ENCODE results near the gene PLAGL1. TPM values are rescaled to one million over a fixed set of nuclear protein-coding genes. Genes with fewer than 3 reads are reported as not detected.

The PLAGL1 gene
- total RNA-seq, 1 experiment from 2014 or later: 24.3 TPM

DNA sequence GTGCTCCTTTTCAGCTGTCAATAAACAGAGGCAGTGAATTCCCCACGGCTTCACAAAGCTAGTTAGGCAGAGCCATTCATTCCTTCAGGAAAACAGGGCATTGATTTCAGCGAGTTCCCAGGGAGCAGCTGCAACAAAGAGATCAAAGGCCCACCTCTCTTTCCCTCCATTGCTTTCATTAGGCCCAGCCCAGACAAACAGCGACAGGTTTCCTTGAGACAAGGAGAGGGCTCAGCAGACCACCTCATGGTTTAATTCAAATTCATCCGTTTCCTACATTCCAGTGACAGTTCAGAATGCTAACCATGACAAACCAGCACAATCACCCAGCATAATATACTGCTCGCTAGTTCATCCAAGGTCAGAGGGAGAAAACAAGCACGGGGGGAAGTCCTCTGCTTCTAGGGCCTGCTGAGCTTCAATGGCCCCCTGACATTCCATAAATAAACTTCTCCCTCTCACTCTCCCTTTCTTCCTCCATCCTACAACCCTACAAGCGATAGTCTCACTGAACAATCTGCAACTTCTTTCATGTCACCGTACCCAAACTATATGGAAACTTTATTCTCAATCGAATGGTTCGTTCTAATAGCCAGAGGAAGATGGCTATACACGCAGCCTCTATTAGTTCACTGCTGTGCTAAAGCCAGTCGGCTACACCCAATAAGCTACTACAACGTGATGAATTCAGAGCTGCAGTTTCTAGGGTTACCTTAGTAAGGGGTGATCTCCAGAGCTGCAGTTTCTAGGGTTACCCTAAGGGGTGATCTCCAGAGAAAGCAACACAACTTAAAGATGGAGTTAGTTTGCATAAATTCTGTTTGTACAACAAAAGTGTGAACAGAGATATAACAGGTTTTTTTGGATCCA is 34.7 kb downstream of the PLAGL1 start:
- Histone ChIP-seq H3K36me3 (ENCODE audit: control insufficient read depth, insufficient read depth, low read length) (no peaks in the 10 kb centered on the region), H3K27ac (ENCODE audit: low read length) (no peak overlapping the region), H3K27me3 (ENCODE audit: control insufficient read depth, insufficient read depth, low read length) (no peaks in the 10 kb centered on the region; the same call in 1 of the 2 replicates), H3K4me3 (ENCODE audit: low read depth in 2 of 2, low read length in 2 of 2) (no peak overlapping the region), H3K9me3 (ENCODE audit: control insufficient read depth, insufficient read depth, low read depth, low read length) (no peaks in the 10 kb centered on the region), H3K4me1 (ENCODE audit: control insufficient read depth, insufficient read depth, low read length) (no peaks in the 10 kb centered on the region; the same call in 1 of the 2 replicates)
- in situ Hi-C loops (cut with HindIII; ENCODE audit: low pct_unique_long_range_greater_than_20kb, low sequenced_read_pairs): no loop called here
- CTCF ChIA-PET: no interaction called here
- ATAC-seq (no peak), DNase-seq (ENCODE audit: low read depth, low spot score) (no peak)
- intact Hi-C loops (cut with micrococcal nuclease; ENCODE audit: unreplicated experiment): no loop called here
- BruUV-seq (replicated peaks): no TSS peak
- TF ChIP-seq, protein P1, sequence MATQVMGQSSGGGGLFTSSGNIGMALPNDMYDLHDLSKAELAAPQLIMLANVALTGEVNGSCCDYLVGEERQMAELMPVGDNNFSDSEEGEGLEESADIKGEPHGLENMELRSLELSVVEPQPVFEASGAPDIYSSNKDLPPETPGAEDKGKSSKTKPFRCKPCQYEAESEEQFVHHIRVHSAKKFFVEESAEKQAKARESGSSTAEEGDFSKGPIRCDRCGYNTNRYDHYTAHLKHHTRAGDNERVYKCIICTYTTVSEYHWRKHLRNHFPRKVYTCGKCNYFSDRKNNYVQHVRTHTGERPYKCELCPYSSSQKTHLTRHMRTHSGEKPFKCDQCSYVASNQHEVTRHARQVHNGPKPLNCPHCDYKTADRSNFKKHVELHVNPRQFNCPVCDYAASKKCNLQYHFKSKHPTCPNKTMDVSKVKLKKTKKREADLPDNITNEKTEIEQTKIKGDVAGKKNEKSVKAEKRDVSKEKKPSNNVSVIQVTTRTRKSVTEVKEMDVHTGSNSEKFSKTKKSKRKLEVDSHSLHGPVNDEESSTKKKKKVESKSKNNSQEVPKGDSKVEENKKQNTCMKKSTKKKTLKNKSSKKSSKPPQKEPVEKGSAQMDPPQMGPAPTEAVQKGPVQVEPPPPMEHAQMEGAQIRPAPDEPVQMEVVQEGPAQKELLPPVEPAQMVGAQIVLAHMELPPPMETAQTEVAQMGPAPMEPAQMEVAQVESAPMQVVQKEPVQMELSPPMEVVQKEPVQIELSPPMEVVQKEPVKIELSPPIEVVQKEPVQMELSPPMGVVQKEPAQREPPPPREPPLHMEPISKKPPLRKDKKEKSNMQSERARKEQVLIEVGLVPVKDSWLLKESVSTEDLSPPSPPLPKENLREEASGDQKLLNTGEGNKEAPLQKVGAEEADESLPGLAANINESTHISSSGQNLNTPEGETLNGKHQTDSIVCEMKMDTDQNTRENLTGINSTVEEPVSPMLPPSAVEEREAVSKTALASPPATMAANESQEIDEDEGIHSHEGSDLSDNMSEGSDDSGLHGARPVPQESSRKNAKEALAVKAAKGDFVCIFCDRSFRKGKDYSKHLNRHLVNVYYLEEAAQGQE (IDR thresholded peaks at IDR 0.05; ENCODE audit: insufficient read depth in 1 of 2, low read depth in 2 of 2, low read length in 1 of 2): no peak
- TF ChIP-seq SIN3A (IDR thresholded peaks at IDR 0.05; ENCODE audit: borderline replicate concordance, insufficient read depth, low read depth, low read length): no peak
- no peak for TF ChIP-seq POLR2AphosphoS5 (IDR thresholded peaks at IDR 0.05; ENCODE audit: low read depth, low read length)
- no peak for TF ChIP-seq TCF7L2 (IDR thresholded peaks at IDR 0.05; ENCODE audit: low read depth, low read length)
- TF ChIP-seq, protein P2, sequence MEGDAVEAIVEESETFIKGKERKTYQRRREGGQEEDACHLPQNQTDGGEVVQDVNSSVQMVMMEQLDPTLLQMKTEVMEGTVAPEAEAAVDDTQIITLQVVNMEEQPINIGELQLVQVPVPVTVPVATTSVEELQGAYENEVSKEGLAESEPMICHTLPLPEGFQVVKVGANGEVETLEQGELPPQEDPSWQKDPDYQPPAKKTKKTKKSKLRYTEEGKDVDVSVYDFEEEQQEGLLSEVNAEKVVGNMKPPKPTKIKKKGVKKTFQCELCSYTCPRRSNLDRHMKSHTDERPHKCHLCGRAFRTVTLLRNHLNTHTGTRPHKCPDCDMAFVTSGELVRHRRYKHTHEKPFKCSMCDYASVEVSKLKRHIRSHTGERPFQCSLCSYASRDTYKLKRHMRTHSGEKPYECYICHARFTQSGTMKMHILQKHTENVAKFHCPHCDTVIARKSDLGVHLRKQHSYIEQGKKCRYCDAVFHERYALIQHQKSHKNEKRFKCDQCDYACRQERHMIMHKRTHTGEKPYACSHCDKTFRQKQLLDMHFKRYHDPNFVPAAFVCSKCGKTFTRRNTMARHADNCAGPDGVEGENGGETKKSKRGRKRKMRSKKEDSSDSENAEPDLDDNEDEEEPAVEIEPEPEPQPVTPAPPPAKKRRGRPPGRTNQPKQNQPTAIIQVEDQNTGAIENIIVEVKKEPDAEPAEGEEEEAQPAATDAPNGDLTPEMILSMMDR (IDR thresholded peaks at IDR 0.05): no peak
- POLR2A ChIA-PET: no interaction called here

DNA sequence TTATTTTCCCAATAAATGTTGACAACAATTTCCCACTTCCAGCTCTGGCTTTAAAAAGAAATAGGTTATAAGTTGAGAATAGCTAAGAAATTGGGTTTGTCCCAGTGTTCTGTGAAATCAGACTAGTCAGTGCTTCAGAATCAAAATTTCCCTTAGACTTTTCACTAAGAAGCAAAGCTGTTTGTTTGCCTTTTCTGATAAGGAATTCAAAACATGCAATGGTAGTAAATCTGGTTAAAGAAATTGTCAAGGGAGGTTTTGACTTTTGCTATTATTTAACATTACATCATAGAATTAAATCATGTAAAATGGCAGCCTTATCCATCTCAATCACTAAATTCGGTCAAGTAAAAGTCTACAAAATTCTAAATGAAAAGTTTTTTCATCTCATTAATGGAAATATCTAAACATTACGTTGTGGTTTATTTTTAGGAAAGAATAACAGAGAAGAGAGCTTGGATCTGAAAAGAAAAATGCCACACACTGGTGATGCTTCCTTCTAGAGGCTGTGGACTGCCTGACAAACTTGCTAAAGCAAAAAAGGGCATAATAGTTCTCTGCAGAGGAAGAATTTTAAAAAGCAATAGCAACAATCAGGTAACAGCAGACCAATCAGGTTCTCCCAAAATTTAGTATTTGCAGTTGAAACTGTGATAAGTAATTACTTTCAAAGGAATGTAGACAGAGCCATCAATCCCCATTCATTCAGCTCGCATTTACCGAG is 36.4 kb downstream of the PLAGL1 start:
- in situ Hi-C loops (cut with HindIII; ENCODE audit: low pct_unique_long_range_greater_than_20kb, low sequenced_read_pairs) (no loop called here), intact Hi-C loops (cut with micrococcal nuclease; ENCODE audit: unreplicated experiment) (no loop called here)
- H3K27ac ChIP-seq (ENCODE audit: low read length): no peak overlapping the region
- DNase-seq (ENCODE audit: low read depth, low spot score): no peak
- no peaks in the 10 kb centered on the region for H3K9me3 ChIP-seq (ENCODE audit: control insufficient read depth, insufficient read depth, low read depth, low read length)
- no peaks in the 10 kb centered on the region for H3K36me3 ChIP-seq (ENCODE audit: control insufficient read depth, insufficient read depth, low read length)
- ChIA-PET POLR2A (no interaction called here), CTCF (no interaction called here)
- no peak for ATAC-seq
- no peaks in the 10 kb centered on the region; the same call in 1 of the 2 replicates for H3K27me3 ChIP-seq (ENCODE audit: control insufficient read depth, insufficient read depth, low read length)
- H3K4me3 ChIP-seq (ENCODE audit: low read depth in 2 of 2, low read length in 2 of 2): no peak overlapping the region
- TF ChIP-seq SIN3A (IDR thresholded peaks at IDR 0.05; ENCODE audit: borderline replicate concordance, insufficient read depth, low read depth, low read length): no peak
- TF ChIP-seq, protein P2 (IDR thresholded peaks at IDR 0.05): no peak
- TF ChIP-seq, protein P1 (IDR thresholded peaks at IDR 0.05; ENCODE audit: insufficient read depth in 1 of 2, low read depth in 2 of 2, low read length in 1 of 2): no peak
- no peak for TF ChIP-seq TCF7L2 (IDR thresholded peaks at IDR 0.05; ENCODE audit: low read depth, low read length)
- no peak for TF ChIP-seq POLR2AphosphoS5 (IDR thresholded peaks at IDR 0.05; ENCODE audit: low read depth, low read length)
- H3K4me1 ChIP-seq (ENCODE audit: control insufficient read depth, insufficient read depth, low read length): no peaks in the 10 kb centered on the region; the same call in 1 of the 2 replicates
- no TSS peak for BruUV-seq (replicated peaks)
